PC-9 (cell line): Measurements from ENCODE around the gene GMDS. TPM values are rescaled to one million over a fixed set of nuclear protein-coding genes. Genes with fewer than 3 reads are reported as not detected.

Experiments
- BruUV-seq: library from RNA; stranded (reverse); fragments of 400-500 nt; replicated peaks from 2 replicates; lab custom pipeline; 2021; lab: Mats Ljungman, UMichigan
- CTCF ChIA-PET: fragments of 300-600 bp; sonication (Branson Sonifier 250); formaldehyde crosslinking; loops from one replicate; lab custom pipeline; 2022; ENCODE audit warnings: antibody characterized with exemption; lab: Charles Lee
- POLR2A ChIA-PET: fragments of 300-600 bp; sonication (Branson Sonifier 250); formaldehyde crosslinking; loops from one replicate; lab custom pipeline; 2022; ENCODE audit warnings: antibody characterized with exemption; ENCODE audit not compliant: unreplicated experiment; lab: Charles Lee
- DNase-seq, 2 experiments: peaks; one replicate each; pipeline versions ENCODE4 v3.0.0 to v3.0.0-alpha.2; 2015 to 2022; ENCODE audit warnings: mixed read lengths in 1 of 2
- H2AFZ ChIP-seq: fragments of 200-600 bp; sonication (generic); 2 replicates; pipeline ENCODE4 v1.8.1; 2017; ENCODE audit warnings: antibody characterized with exemption
- H3F3A ChIP-seq: fragments of 200-600 bp; sonication (generic); 2 replicates; pipeline ENCODE4 v1.8.1; 2017; ENCODE audit warnings: antibody characterized with exemption, mild to moderate bottlenecking, low read depth; ENCODE audit not compliant: insufficient read depth
- H3K27ac ChIP-seq: fragments of 200-600 bp; sonication (generic); 2 replicates; pipeline ENCODE4 v1.6.1; 2016; ENCODE audit warnings: mixed run types
- H3K27me3 ChIP-seq: fragments of 200-600 bp; sonication (generic); 2 replicates; pipeline ENCODE4 v1.6.1; 2016; ENCODE audit warnings: low read depth, mixed run types; ENCODE audit not compliant: insufficient read depth
- H3K36me3 ChIP-seq: fragments of 200-600 bp; sonication (generic); 2 replicates; pipeline ENCODE4 v1.6.1; 2016; ENCODE audit warnings: low read depth, mixed run types
- H3K4me1 ChIP-seq: fragments of 200-600 bp; sonication (generic); replicated peaks from 2 replicates; pipeline ENCODE4 v1.6.1; 2016; ENCODE audit warnings: mixed run types; ENCODE audit not compliant: insufficient read depth
- H3K4me2 ChIP-seq: fragments of 200-600 bp; sonication (generic); 2 replicates; pipeline ENCODE4 v1.6.1; 2017; ENCODE audit warnings: mixed run types
- H3K4me3 ChIP-seq: fragments of 200-600 bp; sonication (generic); 2 replicates; pipeline ENCODE4 v1.6.1; 2016; ENCODE audit warnings: mixed run types
- H3K79me2 ChIP-seq: fragments of 200-600 bp; sonication (generic); 2 replicates; pipeline ENCODE4 v1.6.1; 2017; ENCODE audit warnings: low read depth, mixed run types
- H3K9me2 ChIP-seq: fragments of 200-600 bp; sonication (generic); 2 replicates; pipeline ENCODE4 v1.8.1; 2017; ENCODE audit warnings: mild to moderate bottlenecking; ENCODE audit not compliant: insufficient read depth
- H3K9me3 ChIP-seq: fragments of 200-600 bp; sonication (generic); 2 replicates; pipeline ENCODE4 v1.8.1; 2016; ENCODE audit warnings: low read depth; ENCODE audit not compliant: insufficient read depth
- H4K20me1 ChIP-seq: fragments of 200-600 bp; sonication (generic); 2 replicates; pipeline ENCODE4 v1.8.1; 2017; ENCODE audit not compliant: insufficient read depth
- CTCF ChIP-seq: fragments of 200-600 bp; sonication (generic); conservative IDR thresholded peaks from 2 replicates; pipeline ENCODE4 v1.6.1; 2017; ENCODE audit warnings: mixed run types, antibody characterized with exemption, mild to moderate bottlenecking, moderate library complexity
- EZH2 ChIP-seq: fragments of 200-600 bp; sonication (generic); IDR thresholded peaks from 2 replicates; pipeline ENCODE4 v1.8.0; 2017; ENCODE audit warnings: antibody characterized with exemption, low read depth
- intact Hi-C: fragments of 100-400 bp; cut with micrococcal nuclease; formaldehyde crosslinking; loops from one replicate; pipeline ENCODE4 v1.10.0; 2022; ENCODE audit not compliant: unreplicated experiment
- total RNA-seq: library from RNA; stranded (reverse); gene quantifications from 2 replicates; pipeline ENCODE4 v1.2.3, GENCODE V29; 2021

The GMDS gene
- total RNA-seq, 1 experiment from 2014 or later = 30.1 TPM

GRCh38 chr6:1904466-1904799, 341.0 kb downstream of the GMDS start:
- H3F3A ChIP-seq = no peaks in the 10 kb centered on the region
- no peaks in the 10 kb centered on the region for H3K36me3 ChIP-seq
- H3K9me3 ChIP-seq = no peaks in the 10 kb centered on the region
- intact Hi-C loops = no loop called here
- no peaks in the 10 kb centered on the region for H4K20me1 ChIP-seq
- CTCF ChIA-PET = no interaction called here
- H3K79me2 ChIP-seq = no peaks in the 10 kb centered on the region
- no peak overlapping the region for H3K27ac ChIP-seq
- no peak overlapping the region for H3K4me3 ChIP-seq
- TF ChIP-seq EZH2 (no peak), CTCF (no peak)
- H3K4me1 ChIP-seq = no peaks in the 10 kb centered on the region
- no peak overlapping the region for H2AFZ ChIP-seq
- H3K9me2 ChIP-seq = no peaks in the 10 kb centered on the region
- H3K27me3 ChIP-seq = no peaks in the 10 kb centered on the region
- H3K4me2 ChIP-seq = no peak overlapping the region
- no TSS peak for BruUV-seq
- POLR2A ChIA-PET = no interaction called here
- no peak for DNase-seq

GRCh38 chr6:1903780-1904465, 341.5 kb downstream of the GMDS start:
- Histone ChIP-seq H3K4me1 (no peaks in the 10 kb centered on the region), H3K27me3 (no peaks in the 10 kb centered on the region), H3K4me3 (no peak overlapping the region), H3K4me2 (no peak overlapping the region), H2AFZ (no peak overlapping the region), H4K20me1 (no peaks in the 10 kb centered on the region), H3F3A (no peaks in the 10 kb centered on the region), H3K9me2 (no peaks in the 10 kb centered on the region), H3K9me3 (no peaks in the 10 kb centered on the region), H3K79me2 (no peaks in the 10 kb centered on the region), H3K27ac (no peak overlapping the region), H3K36me3 (no peaks in the 10 kb centered on the region)
- no peak for DNase-seq
- no TSS peak for BruUV-seq
- intact Hi-C loops = no loop called here
- TF ChIP-seq EZH2 (no peak), CTCF (no peak)
- ChIA-PET CTCF (no interaction called here), POLR2A (no interaction called here)

- Histone ChIP-seq H3K27me3 (no peaks in the 10 kb centered on the region), H3K9me3 (no peaks in the 10 kb centered on the region), H3K36me3 (no peaks in the 10 kb centered on the region), H3K4me2 (no peak overlapping the region), H3F3A (no peaks in the 10 kb centered on the region), H3K4me3 (no peak overlapping the region), H3K9me2 (no peaks in the 10 kb centered on the region), H4K20me1 (no peaks in the 10 kb centered on the region), H3K4me1 (no peaks in the 10 kb centered on the region), H2AFZ (no peak overlapping the region), H3K27ac (no peak overlapping the region), H3K79me2 (no peaks in the 10 kb centered on the region)
- CTCF ChIA-PET = no interaction called here
- BruUV-seq = no TSS peak
- no peak for DNase-seq
- POLR2A ChIA-PET = no interaction called here
- TF ChIP-seq CTCF = no peak
- TF ChIP-seq EZH2 = no peak
- intact Hi-C loops = no loop called here
These were observed 343.8 kb downstream of the GMDS start for GRCh38 chr6:1901556-1901955.
